IPS-18a (cell line): Measurements from ENCODE around the gene BCAN.

ENCODE experiments used
- H3K27ac ChIP-seq: one replicate; pipeline ENCODE4 v1.5.1; 2013; ENCODE audit warnings: low read length
- H3K27me3 ChIP-seq: one replicate; pipeline ENCODE4 v1.6.1; 2013; ENCODE audit warnings: mild to moderate bottlenecking, low read length; ENCODE audit not compliant: control insufficient read depth, insufficient read depth
- H3K36me3 ChIP-seq: one replicate; pipeline ENCODE4 v1.6.1; 2013; ENCODE audit warnings: low read depth, low read length; ENCODE audit not compliant: control insufficient read depth
- H3K4me1 ChIP-seq: one replicate; pipeline ENCODE4 v1.6.1; 2013; ENCODE audit warnings: low read depth, low read length; ENCODE audit not compliant: control insufficient read depth
- H3K4me3 ChIP-seq: one replicate; pipeline ENCODE4 v1.5.1; 2013; ENCODE audit warnings: low read length
- H3K9ac ChIP-seq: one replicate; pipeline ENCODE4 v1.6.1; 2013; ENCODE audit warnings: mild to moderate bottlenecking, low read length, moderate library complexity
- H3K9me3 ChIP-seq: one replicate; pipeline ENCODE4 v1.6.1; 2013; ENCODE audit warnings: low read depth, low read length; ENCODE audit not compliant: control insufficient read depth

BCAN gene

GRCh38 chr1:156709031-156709430, 67.1 kb downstream of the BCAN start:
- Histone ChIP-seq H3K36me3 (no peaks in the 10 kb centered on the region), H3K27ac (no peak overlapping the region), H3K4me1 (peaks cover 54% of the 10 kb centered on the region), H3K9me3 (no peaks in the 10 kb centered on the region), H3K4me3 (peak overlapping the region; percentile 71), H3K27me3 (peaks cover 13% of the 10 kb centered on the region), H3K9ac (no peak overlapping the region)
